GM18519 (cell line): Measurements from ENCODE around the gene NDUFV1.
A peak's percentile ranks its signal among the peaks of the same experiment; 100 is the strongest.
"Not testable (repeated sequence)": the region's sequence is repeated elsewhere in the genome, so short reads cannot be mapped to it uniquely, and the experiment has no call there.

Experiments used
- ATAC-seq: cut with Tn5 transposase; IDR thresholded peaks from one replicate; pipeline ENCODE4 v1.9.1; 2021; ENCODE audit warnings: mild to moderate bottlenecking, moderate library complexity; ENCODE audit not compliant: unreplicated experiment, low FRiP score

The NDUFV1 gene

DNA sequence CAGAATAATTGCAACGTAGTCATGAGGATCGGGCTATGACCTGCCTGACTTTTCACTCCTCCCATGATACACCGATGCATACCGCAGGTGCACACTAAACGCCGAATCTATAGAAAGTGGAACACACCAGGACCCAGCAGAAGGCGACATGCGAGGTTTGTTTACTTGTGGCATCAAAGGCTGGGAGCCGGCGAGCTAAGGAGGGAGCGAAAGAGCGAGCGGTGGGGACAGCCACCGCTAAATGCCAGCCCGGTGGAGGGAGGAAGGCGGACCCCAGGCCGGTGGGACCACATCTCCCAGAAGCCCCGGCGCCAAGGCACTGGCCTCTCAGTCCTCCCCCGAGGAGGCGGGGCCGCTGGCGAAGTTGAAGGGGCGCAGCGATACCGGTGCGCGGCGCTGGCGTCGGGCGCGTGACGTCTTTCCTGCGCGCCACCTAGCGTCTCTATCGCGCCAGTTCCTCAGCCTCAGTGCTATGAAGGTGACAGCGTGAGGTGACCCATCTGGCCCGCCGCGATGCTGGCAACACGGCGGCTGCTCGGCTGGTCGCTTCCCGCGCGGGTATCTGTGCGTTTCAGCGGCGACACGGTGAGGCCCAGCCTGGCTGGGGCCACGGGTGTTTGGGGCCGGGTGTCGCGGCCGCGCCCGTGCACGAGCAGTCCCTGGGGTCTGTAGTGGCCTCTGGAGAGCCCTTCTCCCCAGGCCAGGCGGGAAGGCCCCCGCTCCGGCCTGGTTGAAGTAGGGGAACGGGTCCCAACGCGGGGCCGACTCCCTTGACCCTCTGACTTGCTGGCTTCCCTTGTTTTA is at the start of gene NDUFV1:
Gene NDUFV1 (plus strand): TSS at position 445 of the 804 bp plus-strand sequence. CDS start 69 bp downstream, at position 514.
- ATAC-seq: peak; percentile 62

DNA sequence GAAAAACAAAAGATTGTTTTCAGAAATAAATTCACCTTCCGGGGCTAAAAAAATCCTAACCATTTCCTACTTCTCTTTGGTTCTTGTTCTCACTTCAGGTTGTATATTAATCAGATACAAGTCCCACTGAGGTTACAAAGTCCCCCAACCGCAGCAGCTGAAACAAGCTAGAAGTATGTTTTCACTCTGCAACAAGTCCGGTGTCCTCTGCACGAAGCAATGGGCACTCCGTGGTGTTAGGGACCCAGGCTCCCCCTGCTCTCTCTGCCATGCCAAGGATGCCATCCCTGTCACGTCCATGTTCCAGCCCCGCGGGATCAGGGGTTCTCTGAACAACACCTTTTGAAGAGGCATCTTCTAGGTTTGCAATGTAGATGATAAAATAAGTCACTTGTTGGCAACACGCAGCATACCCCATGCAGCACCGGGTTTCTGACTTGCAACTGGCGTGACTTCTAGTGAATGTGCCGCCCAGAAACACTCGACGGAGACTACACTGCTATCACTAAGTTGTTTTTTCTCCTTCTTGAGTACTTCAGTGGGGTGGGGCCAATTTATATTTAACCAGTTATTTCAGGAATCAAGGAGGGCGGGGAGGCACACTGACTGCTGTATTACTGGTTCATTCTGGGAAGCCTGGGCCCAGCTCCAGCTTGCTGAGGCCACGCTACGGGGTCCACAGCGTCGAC is 48.5 kb upstream of the NDUFV1 start:
- no peak for ATAC-seq

DNA sequence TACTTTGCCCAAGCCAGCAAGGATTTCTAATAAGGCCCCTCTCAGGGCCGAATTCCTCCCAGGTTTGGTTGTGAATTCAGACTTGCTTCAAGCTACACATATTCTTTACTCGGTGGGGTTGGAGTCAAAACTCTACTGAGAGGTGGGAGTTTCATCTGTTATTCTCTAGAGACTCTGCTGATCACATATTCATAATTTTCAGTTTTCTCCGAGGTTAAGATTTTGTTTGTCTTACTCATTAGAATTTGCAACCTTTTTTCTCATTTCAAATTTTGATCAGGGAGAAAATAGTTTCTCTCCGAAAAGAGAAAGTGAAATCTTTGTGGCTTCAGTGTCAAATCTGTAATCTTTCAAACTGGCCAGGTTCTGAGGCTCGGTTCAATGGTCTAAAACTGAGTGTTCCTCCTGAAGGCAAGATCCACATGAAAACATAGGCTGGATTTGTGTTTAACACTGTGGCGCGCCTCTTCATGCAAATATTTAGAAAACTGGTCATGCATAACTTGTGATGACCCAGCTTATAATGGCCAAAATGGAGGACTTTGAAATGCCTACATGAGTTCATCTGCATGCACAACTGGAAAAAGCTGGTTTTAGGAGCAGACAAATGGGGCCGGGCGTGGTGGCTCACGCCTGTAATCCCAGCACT is 44.6 kb upstream of the NDUFV1 start:
- no peak for ATAC-seq

DNA sequence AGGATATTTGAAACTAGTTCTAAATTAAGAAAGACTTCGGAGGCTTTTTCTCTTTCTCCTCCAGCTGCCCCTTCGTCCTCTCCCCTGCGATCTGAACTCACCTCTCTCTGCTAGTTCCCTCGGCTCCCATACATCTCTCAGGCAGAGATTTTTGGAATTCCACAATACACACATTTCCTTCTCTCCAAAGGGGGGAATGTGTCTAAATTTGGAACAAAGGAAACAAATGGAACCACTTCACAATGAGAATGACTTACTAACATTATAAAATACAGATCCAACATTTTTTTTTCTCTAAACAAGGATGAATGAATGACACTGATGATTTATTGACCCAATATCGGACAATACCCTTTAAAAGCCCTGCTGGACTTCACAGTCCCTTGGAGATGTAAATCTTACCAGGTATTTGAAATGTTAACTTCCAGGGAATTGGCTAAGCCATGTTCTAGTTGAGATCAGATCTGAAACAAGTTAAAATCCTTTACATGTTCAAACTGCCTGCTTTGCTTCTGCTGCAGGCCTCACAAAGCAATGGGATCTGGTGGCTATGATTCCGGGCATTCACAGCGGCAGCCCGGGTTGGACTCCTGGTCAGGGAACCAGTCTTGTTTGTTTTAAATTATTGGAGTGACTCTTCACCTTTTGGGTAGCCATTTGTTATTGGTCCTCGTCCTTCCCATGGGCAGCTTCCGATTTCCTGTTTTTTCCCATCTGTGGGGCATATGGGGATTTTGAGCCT is 43.6 kb upstream of the NDUFV1 start:
- ATAC-seq: no peak

DNA sequence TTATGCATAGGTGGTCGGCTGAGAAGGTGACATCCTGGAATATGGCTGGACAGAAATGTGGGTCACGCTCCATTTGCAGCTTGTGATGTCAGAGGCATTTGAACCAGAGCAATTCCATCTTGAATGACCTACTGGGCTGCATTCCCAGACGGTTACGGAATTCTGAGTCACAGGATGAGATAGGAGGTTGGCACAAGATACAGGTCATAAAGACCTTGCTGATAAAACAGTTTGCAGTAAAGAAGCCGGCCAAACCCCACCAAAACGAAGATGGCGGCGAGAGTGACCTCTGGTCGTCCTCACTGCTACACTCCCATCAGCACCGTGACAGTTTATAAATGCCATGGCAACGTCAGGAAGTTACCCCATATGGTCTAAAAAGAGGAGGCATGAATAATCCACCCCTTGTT is 43.0 kb upstream of the NDUFV1 start:
- ATAC-seq: not testable (repeated sequence)

DNA sequence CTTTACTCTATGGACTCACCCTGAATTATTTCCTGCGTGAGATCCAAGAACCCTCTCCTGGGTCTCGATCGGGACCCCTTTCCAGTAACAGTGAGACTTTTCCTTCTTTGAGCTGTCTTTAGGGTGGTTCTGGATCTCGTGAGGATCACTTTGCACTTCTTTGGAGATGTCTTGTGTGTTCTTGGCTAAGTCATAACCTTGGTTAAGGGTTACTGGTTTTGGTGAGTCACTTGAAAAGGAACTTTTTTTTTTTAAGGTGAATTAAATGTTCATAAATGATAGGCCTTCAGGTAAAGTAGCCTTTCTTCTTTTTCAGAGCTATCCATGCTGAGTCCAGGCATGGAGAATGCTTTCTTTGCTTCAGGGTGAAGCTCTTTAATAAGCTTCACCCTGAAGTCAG is 42.5 kb upstream of the NDUFV1 start:
- ATAC-seq: no peak

DNA sequence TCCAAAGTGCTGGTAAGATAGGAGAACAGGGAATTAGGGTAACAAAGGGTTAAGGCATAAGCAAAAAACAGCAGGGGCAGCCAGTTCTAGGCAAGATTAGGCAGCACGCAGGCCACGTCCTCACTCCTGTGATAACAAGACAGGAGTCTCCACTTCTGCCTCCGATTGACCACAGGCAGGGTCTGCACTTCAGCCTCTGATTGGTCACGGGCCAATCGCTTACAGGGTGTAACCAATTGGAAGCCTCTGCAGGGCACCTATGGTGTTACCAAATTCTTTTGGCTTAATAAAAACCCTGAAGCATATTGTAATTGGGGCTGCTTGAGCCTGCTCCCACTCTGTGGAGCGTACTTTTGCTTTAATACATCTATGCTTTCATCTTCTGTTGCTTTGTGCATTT is 35.3 kb upstream of the NDUFV1 start:
- ATAC-seq: no peak

DNA sequence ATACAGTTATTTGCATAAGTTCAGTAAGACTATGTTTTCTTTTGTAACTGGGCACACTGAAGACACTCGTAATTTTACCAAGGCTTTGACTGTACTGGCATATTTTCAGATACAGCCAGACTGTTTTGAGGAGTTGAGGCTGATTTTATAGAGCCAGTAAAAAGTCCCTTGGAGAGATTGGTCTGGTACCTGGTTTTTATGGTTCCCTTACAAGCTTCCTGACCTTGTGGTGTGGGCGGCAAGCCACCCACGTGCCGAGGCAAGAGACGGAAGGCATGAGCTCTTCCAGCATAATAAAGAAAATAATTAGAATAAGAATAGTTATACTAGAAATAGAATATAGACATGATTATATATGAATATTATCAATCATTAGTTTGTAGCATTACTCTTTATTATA is 34.4 kb upstream of the NDUFV1 start:
- ATAC-seq: no peak

DNA sequence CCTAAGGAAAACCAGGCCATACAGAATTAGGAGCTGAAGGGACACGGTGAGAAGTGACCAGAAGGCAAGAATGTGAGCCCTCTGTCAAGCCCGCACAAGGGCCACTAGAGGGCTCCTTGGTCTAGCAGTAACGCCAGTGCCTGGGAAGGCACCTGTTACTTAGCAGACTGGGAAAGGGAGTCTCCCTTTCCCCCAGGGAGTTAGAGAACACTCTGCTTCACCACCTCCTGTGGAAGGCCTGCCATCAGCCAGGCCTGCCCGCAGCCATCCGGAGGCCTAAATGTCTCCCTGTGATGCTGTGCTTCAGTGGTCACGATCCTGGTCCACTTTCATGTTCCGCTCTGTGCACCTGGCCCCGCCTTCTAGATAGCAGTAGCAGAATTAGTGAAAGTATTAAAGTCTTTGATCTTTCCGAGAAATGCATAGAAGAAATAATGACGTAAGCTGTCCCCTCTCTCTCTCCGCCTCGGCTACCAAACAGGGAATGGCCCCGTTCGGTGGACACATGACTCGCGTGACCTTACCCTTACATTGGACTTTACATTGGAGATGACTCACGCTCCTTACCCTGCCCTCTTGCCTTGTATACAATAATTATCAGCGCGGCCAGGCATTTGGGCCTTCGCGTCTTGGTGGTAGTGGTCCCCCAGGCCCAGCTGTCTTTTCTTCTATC is 33.9 kb upstream of the NDUFV1 start:
- no peak for ATAC-seq

DNA sequence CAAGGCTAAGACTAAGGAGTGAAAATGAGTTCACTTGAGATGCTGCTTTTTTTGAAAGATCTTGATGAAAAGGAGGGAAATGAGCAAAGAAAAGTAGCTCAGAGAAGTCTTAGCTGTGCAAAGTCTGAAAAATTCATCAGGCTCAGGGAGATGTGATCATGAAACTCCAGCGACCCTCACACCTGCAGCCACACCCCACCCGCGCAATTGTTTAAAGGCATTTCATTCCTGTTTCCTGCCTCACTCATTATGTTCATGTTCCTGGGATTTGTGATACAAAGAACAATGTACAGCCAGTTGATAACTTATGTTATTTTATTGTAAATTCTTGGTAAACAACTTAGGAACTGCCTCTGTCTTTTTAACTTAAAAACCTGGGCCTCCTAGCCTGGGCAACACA is 31.8 kb upstream of the NDUFV1 start:
- no peak for ATAC-seq

DNA sequence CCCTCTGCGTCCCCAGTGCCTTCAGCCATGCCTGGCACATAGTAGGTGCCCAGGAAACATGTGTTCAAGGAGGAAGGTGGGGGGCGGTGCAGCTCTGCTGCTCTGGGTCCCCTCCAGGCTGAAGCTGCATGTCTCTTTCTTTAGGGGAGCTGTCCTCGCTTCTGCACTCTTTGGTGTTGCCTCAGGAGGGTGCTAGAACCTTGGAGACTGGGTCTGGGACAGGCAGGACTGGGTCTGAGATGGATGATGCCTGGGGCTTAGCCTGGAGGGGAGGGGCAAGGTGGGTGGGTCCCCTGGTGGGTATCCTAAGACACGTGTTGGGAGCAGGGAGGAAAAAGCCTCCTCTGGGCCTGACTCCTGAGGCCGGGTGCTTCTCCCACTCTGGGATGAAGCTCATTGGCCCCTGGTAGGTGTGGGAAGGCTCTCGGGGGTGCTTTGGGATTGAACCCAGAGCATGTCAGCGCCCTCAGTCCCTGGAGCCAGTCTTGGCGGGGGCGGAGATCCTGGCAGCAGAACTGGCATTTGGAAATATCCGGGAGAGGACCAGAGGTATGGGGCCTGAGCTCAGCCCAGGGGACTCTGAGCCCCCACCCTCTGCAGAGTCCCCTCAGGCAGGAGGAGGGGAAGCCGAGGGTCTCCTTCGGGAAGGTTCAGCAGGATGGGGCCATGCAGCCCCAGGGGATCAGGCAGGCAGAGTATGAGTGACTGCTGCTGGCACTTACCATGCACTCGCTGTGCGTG is 29.8 kb upstream of the NDUFV1 start:
- no peak for ATAC-seq

DNA sequence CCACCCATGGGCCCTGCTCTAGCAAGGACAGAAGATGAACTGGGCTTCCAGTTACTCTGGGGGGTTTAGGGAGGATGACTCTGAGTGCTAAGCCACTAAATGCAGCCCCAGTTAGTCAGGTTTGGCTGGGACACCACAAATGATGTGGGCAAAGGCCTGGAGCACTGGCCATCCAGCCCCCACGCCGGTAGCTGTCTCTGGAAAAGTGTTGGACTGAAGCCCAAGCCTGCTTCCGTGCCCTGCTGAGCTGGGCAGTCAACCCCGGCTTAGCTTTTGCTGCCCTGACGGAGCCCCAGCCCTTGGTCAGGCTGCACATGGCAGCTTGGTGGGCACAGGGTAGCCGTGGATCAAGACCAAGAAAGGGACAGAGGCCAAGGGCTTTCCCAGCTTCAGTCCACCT is 28.8 kb upstream of the NDUFV1 start:
- ATAC-seq: no peak

DNA sequence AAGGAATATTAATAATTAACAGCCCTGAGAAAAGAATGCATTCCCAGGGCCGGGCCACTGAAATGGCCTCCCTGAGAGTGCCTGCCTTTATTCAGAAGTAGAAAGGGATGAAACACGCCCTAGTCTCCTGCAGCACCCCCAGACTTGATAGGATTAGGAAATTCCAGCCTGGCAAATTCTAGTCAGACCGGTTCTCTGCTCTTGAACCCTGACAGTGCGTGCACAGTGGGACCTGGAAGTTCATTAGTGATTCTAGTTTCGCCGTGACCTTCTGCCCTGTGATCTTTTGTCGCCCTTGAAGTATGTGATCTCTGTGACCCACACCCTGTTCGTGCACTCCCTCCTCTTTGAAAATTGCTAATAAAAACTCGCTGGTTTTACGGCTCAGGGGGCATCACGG is 25.3 kb upstream of the NDUFV1 start:
- ATAC-seq: no peak

DNA sequence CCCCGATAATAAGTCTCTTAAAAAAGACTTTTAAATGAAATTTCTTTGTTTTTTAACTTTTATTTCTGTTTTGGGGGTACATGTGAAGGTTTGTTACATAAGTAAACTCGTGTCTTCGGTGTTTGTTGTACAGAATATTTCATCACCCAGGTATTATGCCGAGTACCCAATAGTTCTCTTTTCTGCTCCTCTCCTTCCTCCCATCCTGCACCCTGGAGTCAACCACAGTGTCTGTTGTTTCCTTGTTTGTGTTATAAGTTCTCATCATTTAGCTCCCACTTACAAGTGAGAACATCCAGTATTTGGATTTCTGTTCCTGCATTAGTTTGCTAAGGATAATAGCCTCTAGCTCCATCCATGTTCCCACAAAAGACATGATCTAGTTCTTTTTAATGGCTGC is 24.7 kb upstream of the NDUFV1 start:
- no peak for ATAC-seq

DNA sequence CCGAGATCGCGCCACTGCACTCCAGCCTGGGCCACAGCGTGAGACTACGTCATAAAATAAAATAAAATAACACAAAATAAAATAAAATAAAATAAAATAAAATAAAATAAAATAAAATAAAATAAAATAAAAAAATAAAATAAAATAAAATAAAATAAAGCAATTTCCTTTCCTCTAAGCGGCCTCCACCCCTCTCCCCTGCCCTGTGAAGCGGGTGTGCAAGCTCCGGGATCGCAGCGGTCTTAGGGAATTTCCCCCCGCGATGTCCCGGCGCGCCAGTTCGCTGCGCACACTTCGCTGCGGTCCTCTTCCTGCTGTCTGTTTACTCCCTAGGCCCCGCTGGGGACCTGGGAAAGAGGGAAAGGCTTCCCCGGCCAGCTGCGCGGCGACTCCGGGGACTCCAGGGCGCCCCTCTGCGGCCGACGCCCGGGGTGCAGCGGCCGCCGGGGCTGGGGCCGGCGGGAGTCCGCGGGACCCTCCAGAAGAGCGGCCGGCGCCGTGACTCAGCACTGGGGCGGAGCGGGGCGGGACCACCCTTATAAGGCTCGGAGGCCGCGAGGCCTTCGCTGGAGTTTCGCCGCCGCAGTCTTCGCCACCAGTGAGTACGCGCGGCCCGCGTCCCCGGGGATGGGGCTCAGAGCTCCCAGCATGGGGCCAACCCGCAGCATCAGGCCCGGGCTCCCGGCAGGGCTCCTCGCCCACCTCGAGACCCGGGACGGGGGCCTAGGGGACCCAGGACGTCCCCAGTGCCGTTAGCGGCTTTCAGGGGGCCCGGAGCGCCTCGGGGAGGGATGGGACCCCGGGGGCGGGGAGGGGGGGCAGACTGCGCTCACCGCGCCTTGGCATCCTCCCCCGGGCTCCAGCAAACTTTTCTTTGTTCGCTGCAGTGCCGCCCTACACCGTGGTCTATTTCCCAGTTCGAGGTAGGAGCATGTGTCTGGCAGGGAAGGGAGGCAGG is 23.2 kb upstream of the NDUFV1 start, which contains the start of gene GSTP1:
Gene GSTP1 (plus strand): TSS at position 566 of the 958 bp plus-strand sequence. CDS start 32 bp downstream, at position 598.
- peak; percentile 43 for ATAC-seq

DNA sequence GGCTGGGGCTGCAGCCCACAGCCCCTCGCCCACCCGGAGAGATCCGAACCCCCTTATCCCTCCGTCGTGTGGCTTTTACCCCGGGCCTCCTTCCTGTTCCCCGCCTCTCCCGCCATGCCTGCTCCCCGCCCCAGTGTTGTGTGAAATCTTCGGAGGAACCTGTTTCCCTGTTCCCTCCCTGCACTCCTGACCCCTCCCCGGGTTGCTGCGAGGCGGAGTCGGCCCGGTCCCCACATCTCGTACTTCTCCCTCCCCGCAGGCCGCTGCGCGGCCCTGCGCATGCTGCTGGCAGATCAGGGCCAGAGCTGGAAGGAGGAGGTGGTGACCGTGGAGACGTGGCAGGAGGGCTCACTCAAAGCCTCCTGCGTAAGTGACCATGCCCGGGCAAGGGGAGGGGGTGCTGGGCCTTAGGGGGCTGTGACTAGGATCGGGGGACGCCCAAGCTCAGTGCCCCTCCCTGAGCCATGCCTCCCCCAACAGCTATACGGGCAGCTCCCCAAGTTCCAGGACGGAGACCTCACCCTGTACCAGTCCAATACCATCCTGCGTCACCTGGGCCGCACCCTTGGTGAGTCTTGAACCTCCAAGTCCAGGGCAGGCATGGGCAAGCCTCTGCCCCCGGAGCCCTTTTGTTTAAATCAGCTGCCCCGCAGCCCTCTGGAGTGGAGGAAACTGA is 22.4 kb upstream of the NDUFV1 start:
- ATAC-seq: no peak

DNA sequence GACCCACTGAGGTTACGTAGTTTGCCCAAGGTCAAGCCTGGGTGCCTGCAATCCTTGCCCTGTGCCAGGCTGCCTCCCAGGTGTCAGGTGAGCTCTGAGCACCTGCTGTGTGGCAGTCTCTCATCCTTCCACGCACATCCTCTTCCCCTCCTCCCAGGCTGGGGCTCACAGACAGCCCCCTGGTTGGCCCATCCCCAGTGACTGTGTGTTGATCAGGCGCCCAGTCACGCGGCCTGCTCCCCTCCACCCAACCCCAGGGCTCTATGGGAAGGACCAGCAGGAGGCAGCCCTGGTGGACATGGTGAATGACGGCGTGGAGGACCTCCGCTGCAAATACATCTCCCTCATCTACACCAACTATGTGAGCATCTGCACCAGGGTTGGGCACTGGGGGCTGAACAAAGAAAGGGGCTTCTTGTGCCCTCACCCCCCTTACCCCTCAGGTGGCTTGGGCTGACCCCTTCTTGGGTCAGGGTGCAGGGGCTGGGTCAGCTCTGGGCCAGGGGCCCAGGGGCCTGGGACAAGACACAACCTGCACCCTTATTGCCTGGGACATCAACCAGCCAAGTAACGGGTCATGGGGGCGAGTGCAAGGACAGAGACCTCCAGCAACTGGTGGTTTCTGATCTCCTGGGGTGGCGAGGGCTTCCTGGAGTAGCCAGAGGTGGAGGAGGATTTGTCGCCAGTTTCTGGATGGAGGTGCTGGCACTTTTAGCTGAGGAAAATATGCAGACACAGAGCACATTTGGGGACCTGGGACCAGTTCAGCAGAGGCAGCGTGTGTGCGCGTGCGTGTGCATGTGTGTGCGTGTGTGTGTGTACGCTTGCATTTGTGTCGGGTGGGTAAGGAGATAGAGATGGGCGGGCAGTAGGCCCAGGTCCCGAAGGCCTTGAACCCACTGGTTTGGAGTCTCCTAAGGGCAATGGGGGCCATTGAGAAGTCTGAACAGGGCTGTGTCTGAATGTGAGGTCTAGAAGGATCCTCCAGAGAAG is 21.6 kb upstream of the NDUFV1 start:
- ATAC-seq: no peak
